ENCODE measurements around the gene HES4.

The HES4 gene

DNA sequence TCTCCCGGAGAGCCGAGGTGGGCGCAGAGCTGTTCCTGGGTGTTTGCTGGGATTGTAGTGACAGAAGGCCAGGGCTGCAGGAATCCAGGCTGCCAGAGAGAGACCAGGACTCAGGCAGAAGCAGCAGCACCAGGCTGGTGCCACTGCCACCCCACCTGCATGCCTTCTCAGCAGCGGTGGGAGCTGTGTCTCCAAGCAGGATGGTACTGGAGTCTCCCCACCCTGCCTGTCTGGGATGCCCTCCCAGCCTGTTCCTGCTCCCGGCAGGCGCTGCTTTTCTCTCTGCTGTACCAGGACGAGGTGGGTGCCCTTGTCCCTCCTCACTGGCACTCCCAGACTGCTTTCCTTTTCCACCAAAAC lies 4.5 kb upstream of the HES4 start:
- no peak overlapping the region for H3K4me3 ChIP-seq (ENCODE audit: low read depth, low read length)
- TF ChIP-seq, protein P1, sequence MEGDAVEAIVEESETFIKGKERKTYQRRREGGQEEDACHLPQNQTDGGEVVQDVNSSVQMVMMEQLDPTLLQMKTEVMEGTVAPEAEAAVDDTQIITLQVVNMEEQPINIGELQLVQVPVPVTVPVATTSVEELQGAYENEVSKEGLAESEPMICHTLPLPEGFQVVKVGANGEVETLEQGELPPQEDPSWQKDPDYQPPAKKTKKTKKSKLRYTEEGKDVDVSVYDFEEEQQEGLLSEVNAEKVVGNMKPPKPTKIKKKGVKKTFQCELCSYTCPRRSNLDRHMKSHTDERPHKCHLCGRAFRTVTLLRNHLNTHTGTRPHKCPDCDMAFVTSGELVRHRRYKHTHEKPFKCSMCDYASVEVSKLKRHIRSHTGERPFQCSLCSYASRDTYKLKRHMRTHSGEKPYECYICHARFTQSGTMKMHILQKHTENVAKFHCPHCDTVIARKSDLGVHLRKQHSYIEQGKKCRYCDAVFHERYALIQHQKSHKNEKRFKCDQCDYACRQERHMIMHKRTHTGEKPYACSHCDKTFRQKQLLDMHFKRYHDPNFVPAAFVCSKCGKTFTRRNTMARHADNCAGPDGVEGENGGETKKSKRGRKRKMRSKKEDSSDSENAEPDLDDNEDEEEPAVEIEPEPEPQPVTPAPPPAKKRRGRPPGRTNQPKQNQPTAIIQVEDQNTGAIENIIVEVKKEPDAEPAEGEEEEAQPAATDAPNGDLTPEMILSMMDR (IDR thresholded peaks at IDR 0.05; ENCODE audit: low read depth, low read length): no peak

DNA sequence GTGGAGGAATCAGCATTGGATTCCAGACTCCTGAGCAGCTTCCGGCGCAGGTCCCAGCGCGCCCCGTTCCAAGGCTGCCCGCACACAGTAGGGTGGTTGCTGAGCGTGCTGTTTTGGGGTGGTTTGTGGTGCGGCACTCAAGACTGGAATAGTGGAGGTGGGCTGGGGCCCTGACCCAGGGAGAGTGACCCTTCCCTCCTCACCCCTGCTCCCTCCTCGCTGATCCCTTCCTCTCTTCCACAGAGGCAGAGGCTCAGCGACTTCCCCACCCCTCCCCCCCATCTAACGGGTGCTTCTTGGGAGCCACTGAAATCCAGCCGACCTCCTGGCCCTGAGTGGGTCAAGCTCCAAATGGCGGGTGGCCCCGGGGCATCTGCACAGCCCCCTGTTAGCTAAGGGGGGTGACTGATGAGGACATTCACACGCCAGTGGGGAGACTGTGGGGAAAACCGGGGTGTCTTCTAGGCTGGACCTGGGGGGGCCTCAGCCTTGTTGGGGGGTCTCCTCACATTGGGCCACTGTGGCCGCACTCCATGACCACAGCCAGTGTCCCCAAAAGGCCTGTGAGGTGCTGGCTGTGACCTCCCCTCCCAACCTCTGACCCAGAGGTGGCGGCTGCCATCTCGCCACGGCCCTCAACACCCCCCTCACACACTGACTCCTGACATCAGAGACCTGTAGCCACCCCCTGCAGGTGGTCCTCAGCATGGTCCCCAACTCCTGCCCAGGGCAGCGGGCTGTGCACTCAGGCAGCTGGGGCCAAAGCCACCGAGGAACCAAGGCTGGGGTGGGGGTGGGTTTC lies 3.9 kb upstream of the HES4 start:
- TF ChIP-seq, protein P1 (IDR thresholded peaks at IDR 0.05; ENCODE audit: low read depth, low read length): no peak
- no peak overlapping the region for H3K4me3 ChIP-seq (ENCODE audit: low read depth, low read length)

DNA sequence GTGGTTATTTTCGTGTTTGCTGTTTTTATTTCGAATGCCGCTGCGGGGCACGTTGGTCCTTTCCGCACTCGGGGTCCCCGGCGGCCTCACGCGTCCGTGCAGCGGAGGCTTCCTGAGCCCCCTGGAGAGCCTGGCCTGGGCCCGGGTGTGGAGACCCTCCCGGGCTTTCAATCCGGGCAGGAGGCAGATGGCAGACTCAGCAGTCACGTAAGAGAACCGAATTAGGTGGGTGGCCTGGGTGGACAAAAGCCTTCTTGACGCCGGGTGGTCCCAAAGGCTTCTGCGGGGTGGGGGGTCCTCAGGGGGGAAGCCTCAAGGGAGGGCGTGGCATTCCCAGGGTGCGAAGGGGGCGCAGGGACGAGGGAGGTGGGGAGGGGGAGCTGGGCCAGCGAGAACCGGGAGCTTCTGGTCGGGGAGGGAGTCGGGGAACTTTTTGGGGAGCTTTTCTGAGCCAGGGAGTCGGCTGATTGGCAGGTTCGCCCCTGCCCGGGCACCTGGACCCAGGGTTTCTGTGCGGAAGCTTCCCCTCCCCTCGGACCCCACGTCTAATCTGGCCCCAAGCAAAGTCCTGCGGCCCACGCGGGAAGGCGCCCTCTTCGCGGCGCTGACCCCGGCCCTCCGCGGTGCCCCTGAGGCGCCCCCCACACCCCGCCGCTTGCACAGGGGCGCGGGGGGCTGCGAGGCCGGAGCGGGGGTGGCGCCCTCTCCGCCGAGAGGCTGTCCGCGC lies 1.3 kb upstream of the HES4 start:
- TF ChIP-seq, protein P1 (IDR thresholded peaks at IDR 0.05; ENCODE audit: low read depth, low read length): no peak
- peak overlapping the region; percentile 65 for H3K4me3 ChIP-seq (ENCODE audit: low read depth, low read length)

DNA sequence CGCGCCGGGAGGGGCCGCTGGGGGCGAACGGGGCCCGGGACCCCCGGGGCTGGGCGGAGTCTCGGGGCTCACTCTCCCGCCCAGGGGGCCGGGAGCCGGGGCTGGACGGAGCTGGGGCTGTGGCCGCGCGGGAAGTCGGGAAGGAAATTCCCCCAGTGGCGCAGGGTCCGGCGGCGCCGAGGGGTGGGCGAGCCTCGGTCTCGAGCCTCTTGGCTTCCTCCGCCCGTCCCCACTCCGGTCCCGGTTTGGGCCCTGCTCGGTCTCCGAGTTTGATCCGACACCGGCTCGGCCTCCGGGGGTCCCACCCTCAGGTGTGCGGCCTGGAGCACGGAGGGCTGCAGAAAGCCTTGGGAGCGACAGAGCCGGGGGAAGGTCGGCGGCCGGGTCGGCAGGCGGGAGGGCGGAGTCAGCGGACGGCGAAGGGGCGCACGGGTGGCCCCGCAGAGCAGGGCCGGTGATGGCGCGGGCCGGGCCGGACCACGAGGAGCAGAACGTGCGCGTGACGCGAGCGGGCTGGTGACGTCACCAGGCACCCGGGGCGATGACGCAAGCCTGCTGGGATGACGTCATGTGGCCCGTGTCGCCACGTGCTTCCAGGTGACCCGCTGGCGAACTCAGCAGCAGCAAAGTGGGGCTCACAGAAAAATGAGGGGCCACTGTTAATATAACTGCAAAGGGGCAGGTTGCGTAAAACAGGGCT lies 610 bp upstream of the HES4 start:
- TF ChIP-seq, protein P1 (IDR thresholded peaks at IDR 0.05; ENCODE audit: low read depth, low read length): no peak
- peak overlapping the region; percentile 65 for H3K4me3 ChIP-seq (ENCODE audit: low read depth, low read length)

DNA sequence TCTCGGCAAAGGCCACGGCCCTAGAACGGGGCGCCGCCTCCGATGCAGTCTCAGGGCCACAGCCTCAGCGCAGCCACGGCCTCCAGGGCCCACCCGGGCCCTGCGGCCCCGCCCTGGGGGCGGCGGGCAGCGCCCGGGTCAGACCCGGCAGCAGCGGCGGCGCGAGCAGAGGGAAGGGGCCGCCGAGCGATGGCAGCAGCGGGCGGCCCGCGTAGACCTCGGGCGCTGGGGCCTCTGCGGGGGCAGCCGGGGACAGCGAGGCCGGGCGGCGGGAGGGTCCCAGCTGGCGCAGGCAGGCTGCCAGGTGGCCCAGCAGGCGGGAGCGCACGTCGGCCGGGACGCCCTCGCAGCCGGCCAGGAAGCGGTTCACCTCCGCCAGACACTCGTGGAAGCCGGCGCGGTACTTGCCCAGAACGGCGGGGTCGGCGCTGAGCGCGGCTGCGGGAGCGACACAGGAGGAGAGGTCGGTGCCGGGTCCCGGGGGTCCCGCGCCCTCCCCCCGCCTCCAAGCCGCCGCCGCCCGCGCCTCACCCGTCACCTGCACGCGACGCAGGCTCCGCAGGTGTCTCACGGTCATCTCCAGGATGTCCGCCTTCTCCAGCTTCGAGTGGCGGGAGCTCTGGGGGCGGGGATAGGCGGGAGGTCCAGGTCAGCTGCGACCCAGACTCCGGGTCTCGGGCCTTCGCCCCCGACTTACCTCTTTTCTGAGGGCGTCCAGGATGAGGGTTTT lies 737 bp downstream of the HES4 start:
- H3K4me3 ChIP-seq (ENCODE audit: low read depth, low read length): peak overlapping the region; percentile 65
- TF ChIP-seq, protein P1 (IDR thresholded peaks at IDR 0.05; ENCODE audit: low read depth, low read length): no peak

DNA sequence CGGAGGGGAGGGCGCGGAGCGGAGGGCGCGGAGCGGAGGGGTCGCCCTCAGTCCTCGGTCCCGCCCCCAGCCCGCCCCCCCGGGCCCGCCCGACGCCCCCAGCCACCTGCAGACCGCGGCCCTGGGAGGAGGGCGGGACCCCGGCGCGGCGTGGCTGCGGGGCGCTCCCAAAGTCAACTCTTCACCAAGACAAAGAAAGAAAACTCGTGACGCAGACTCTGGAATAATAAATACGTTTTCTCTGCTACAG lies 1.2 kb downstream of the HES4 start:
- TF ChIP-seq, protein P1 (IDR thresholded peaks at IDR 0.05; ENCODE audit: low read depth, low read length): no peak
- peak overlapping the region; percentile 65 for H3K4me3 ChIP-seq (ENCODE audit: low read depth, low read length)
